SU-DHL-6 (cell line): ENCODE measurements around the gene MCU.

Experiments
- H2AFZ ChIP-seq: fragments of 200-600 bp; sonication (generic); 2 replicates; pipeline ENCODE4 v1.6.1; 2014; ENCODE audit warnings: low read depth, mild to moderate bottlenecking, moderate library complexity, mixed read lengths, antibody characterized with exemption, low read length; ENCODE audit not compliant: severe bottlenecking
- H3F3A ChIP-seq: fragments of 200-600 bp; shearing (Covaris generic); 2 replicates; pipeline ENCODE4 v1.6.0; 2016; ENCODE audit warnings: antibody characterized with exemption, mild to moderate bottlenecking; ENCODE audit not compliant: insufficient read depth
- H3K27ac ChIP-seq: fragments of 200-600 bp; sonication (generic); 2 replicates; pipeline ENCODE4 v1.5.1; 2016; ENCODE audit warnings: low read depth, mild to moderate bottlenecking, low read length, moderate library complexity, mixed read lengths
- H3K27me3 ChIP-seq: fragments of 200-600 bp; sonication (generic), shearing (Covaris generic); 2 replicates; pipeline ENCODE4 v1.6.0; 2014; ENCODE audit warnings: mild to moderate bottlenecking, low read length
- H3K36me3 ChIP-seq: fragments of 200-600 bp; sonication (generic); 2 replicates; pipeline ENCODE4 v1.6.1; 2014; ENCODE audit warnings: mild to moderate bottlenecking, low read length, mixed read lengths
- H3K4me2 ChIP-seq: fragments of 300-600, 200-600 bp; shearing (Covaris generic), sonication (generic); 2 replicates; pipeline ENCODE4 v1.6.0; 2014; ENCODE audit warnings: low read length, low read depth, mild to moderate bottlenecking; ENCODE audit not compliant: poor library complexity, severe bottlenecking
- H3K4me3 ChIP-seq: fragments of 200-600 bp; sonication (generic); 2 replicates; pipeline ENCODE4 v1.5.1; 2014; ENCODE audit warnings: antibody characterized with exemption, low read length, mild to moderate bottlenecking, mixed read lengths; ENCODE audit not compliant: insufficient read depth, poor library complexity, severe bottlenecking
- H3K79me2 ChIP-seq: fragments of 200-600 bp; sonication (generic); 2 replicates; pipeline ENCODE4 v1.6.1; 2014; ENCODE audit warnings: mild to moderate bottlenecking, low read length, moderate library complexity; ENCODE audit not compliant: insufficient read depth
- H3K9ac ChIP-seq: fragments of 200-600 bp; sonication (generic); 2 replicates; pipeline ENCODE4 v1.7.0; 2014; ENCODE audit warnings: mild to moderate bottlenecking, low read length
- H3K9me2 ChIP-seq: fragments of 200-600 bp; sonication (generic); replicated peaks from 2 replicates; pipeline ENCODE4 v1.6.1; 2014; ENCODE audit warnings: low read length; ENCODE audit not compliant: insufficient read depth
- H3K9me3 ChIP-seq: fragments of 200-600 bp; sonication (generic); 2 replicates; pipeline ENCODE4 v1.6.1; 2014; ENCODE audit warnings: low read length, mixed read lengths; ENCODE audit not compliant: insufficient read depth
- H4K20me1 ChIP-seq: fragments of 200-600 bp; sonication (generic); 2 replicates; pipeline ENCODE4 v1.6.1; 2014; ENCODE audit warnings: low read depth, mild to moderate bottlenecking, antibody characterized with exemption, low read length, moderate library complexity, mixed read lengths
- CTCF ChIP-seq: fragments of 200-600 bp; sonication (generic); IDR thresholded peaks from one replicate; pipeline ENCODE4 v1.5.1; 2017; ENCODE audit warnings: antibody characterized with exemption, mild to moderate bottlenecking, low read length, moderate library complexity; ENCODE audit not compliant: insufficient read depth, poor library complexity, severe bottlenecking
- EZH2phosphoT487 ChIP-seq: fragments of 200-600 bp; sonication (generic), shearing (Covaris generic); conservative IDR thresholded peaks from 2 replicates; pipeline ENCODE4 v1.6.1; 2018; ENCODE audit warnings: mild to moderate bottlenecking, antibody characterized with exemption, low read length, moderate library complexity, mixed read lengths

MCU gene

GRCh38 chr10:72889391-72889831 is 197.5 kb downstream of the MCU start:
- Histone ChIP-seq H3K4me2 (no peak overlapping the region), H3K9me3 (no peaks in the 10 kb centered on the region), H3F3A (no peaks in the 10 kb centered on the region), H3K79me2 (no peaks in the 10 kb centered on the region), H3K9me2 (no peaks in the 10 kb centered on the region), H4K20me1 (no peaks in the 10 kb centered on the region), H3K27me3 (no peaks in the 10 kb centered on the region), H3K9ac (no peak overlapping the region), H2AFZ (no peak overlapping the region), H3K4me3 (no peak overlapping the region), H3K27ac (no peak overlapping the region), H3K36me3 (no peaks in the 10 kb centered on the region)
- TF ChIP-seq CTCF (no peak), EZH2phosphoT487 (no peak)

DNA sequence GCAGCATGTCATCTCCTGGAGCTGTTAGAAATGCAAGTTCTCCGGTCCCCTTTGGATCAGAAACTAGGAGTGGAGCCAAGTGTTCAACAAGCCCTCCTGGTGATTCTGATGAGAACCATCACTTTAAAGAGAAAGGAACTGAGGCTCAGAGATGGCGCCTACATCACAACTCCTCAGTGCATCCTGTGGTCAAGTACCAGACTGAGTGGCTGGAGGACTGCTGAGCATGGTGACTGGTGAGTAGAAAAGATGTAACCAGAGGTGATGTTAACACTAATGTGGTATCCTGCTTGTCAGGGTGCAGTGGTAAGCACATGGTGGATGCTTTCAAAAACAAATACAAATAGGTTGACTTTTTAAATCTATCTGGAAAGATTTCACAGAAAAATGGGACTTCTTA is 198.1 kb downstream of the MCU start:
- Histone ChIP-seq H3K27ac (no peak overlapping the region), H3K36me3 (no peaks in the 10 kb centered on the region), H2AFZ (no peak overlapping the region), H3K9me3 (no peaks in the 10 kb centered on the region), H3F3A (no peaks in the 10 kb centered on the region), H4K20me1 (no peaks in the 10 kb centered on the region), H3K4me3 (no peak overlapping the region), H3K79me2 (no peaks in the 10 kb centered on the region), H3K9ac (no peak overlapping the region), H3K9me2 (no peaks in the 10 kb centered on the region), H3K27me3 (no peaks in the 10 kb centered on the region), H3K4me2 (no peak overlapping the region)
- TF ChIP-seq EZH2phosphoT487 (no peak), CTCF (no peak)

DNA sequence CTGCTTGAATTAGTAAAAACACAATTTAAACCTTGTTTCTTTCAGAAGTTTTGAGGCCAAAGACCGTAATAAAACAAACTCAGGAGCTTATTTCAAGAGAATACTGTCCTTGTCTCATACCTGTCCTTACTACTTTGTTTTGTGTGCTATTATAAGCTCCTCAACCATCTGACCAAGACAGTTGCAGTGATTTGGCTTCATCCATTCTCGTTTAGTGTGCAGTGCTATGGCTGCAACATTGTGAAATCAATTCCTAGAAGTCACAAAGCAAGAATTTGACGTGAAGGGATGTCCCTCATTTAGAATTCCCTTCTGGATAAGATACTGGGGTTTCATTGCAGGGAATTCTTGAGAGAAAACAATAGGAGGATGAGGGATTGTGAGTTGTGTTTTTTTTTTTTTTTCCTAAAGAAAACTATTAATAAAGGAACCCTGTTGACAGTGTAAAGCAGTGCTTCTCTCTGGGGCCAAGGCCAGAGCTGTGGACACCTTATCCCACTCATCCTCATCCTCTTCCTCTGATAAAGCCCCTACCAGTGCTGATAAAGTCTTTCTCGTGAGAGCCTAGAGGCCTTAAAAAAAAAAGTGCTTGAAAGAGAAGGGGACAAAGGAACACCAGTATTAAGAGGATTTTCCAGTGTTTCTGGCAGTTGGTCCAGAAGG is 201.3 kb downstream of the MCU start, which contains the start of gene OIT3:
OIT3 (plus strand) TSS at position 604 of the 663 bp plus-strand sequence. CDS start 60 bp downstream, outside the sequence.
- H3K27me3 ChIP-seq: no peaks in the 10 kb centered on the region
- no peak within 1 kb of the TSS for H3K4me2 ChIP-seq

More for the DNA sequence above, 201.3 kb downstream of the MCU start, which contains the start of gene OIT3:
- H3K9me3 ChIP-seq: no peaks in the 10 kb centered on the region
- H3F3A ChIP-seq: no peaks in the 10 kb centered on the region
- TF ChIP-seq EZH2phosphoT487: no peak
- no peak for TF ChIP-seq CTCF
- H2AFZ ChIP-seq: no peak within 1 kb of the TSS
- H3K9me2 ChIP-seq: no peaks in the 10 kb centered on the region
- no peak within 1 kb of the TSS for H3K4me3 ChIP-seq
- H4K20me1 ChIP-seq: no peaks in the 10 kb centered on the region
- H3K79me2 ChIP-seq: no peaks in the 10 kb centered on the region
- no peak within 1 kb of the TSS for H3K27ac ChIP-seq
- H3K36me3 ChIP-seq: no peaks in the 10 kb centered on the region
- H3K9ac ChIP-seq: no peak within 1 kb of the TSS
